ENCODE results near the gene MST1.

The MST1 gene

GRCh38 chr3:49654176-49654825, 35.0 kb downstream of the MST1 start:
- TF ChIP-seq, protein P1, sequence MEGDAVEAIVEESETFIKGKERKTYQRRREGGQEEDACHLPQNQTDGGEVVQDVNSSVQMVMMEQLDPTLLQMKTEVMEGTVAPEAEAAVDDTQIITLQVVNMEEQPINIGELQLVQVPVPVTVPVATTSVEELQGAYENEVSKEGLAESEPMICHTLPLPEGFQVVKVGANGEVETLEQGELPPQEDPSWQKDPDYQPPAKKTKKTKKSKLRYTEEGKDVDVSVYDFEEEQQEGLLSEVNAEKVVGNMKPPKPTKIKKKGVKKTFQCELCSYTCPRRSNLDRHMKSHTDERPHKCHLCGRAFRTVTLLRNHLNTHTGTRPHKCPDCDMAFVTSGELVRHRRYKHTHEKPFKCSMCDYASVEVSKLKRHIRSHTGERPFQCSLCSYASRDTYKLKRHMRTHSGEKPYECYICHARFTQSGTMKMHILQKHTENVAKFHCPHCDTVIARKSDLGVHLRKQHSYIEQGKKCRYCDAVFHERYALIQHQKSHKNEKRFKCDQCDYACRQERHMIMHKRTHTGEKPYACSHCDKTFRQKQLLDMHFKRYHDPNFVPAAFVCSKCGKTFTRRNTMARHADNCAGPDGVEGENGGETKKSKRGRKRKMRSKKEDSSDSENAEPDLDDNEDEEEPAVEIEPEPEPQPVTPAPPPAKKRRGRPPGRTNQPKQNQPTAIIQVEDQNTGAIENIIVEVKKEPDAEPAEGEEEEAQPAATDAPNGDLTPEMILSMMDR (IDR thresholded peaks at IDR 0.05), result no peak

DNA sequence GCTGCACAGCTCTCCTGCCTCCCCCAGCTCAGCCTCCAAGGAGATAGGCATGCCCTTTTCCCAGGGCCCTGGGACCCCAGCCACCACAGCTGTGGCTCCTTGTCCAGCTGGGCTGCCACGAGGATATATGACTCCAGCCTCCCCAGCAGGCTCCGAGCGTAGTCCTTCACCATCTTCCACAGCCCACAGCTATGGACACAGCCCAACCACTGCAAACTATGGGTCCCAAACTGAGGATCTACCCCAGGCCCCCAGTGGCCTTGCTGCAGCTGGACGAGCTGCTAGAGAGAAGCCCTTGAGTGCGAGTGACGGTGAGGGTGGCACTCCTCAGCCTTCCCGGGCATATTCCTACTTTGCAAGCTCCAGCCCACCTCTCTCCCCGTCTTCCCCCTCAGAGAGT, 35.7 kb downstream of the MST1 start:
- TF ChIP-seq, protein P1 (IDR thresholded peaks at IDR 0.05), result no peak

DNA sequence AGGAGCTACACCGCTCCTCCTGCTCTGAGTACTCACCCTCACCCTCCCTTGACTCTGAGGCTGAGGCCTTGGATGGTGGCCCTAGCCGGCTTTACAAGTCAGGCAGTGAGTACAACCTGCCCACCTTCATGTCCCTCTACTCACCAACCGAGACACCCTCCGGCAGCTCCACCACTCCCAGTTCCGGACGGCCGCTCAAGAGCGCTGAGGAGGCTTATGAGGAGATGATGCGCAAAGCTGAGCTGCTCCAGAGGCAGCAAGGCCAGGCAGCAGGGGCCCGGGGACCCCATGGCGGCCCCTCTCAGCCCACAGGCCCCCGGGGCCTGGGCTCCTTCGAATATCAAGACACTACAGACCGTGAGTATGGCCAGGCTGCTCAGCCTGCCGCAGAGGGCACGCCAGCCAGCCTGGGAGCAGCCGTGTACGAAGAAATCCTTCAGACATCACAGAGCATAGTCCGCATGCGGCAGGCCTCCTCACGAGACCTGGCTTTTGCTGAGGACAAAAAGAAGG, 36.3 kb downstream of the MST1 start:
- TF ChIP-seq, protein P1 (IDR thresholded peaks at IDR 0.05), result no peak

GRCh38 chr3:49652218-49652902, 36.9 kb downstream of the MST1 start:
- TF ChIP-seq, protein P1 (IDR thresholded peaks at IDR 0.05), result no peak

DNA sequence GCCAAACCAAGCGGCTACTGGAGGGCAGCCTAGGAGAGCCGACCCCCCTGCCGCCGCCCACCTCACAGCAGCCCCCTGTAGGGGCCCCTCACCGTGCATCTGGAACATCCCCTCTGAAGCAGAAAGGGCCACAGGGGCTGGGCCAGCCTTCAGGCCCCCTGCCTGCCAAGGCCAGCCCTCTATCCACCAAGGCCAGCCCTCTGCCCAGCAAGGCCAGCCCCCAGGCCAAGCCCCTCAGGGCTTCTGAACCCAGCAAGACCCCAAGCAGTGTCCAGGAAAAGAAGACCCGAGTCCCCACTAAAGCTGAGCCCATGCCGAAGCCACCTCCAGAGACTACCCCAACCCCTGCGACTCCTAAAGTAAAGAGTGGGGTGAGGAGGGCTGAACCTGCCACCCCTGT, 38.6 kb downstream of the MST1 start:
- TF ChIP-seq, protein P1 (IDR thresholded peaks at IDR 0.05), result no peak

DNA sequence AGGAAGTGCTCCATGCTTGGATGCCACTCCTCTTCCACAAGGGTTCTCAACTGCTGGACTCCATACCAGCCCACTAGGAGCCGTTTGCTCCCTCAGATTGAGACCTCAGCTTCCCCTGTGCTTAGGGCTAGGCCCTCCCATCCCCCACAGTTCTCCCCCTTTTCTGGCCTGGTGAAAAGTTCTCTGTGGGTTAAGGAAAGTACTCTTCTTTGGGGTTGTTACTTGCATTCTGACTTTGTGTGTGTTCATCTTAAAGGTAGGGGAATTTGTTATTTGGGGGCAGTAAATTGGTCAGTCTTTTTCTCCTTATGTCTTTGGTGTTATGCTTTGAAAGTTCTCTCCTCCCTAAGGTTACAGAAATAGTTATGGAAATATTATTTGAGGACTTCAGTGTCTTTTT, 39.1 kb downstream of the MST1 start:
- TF ChIP-seq, protein P1 (IDR thresholded peaks at IDR 0.05), result no peak

GRCh38 chr3:49649576-49649975, 39.7 kb downstream of the MST1 start:
- TF ChIP-seq, protein P1 (IDR thresholded peaks at IDR 0.05), result no peak
